Measurements from ENCODE around the gene ACSL3. TPM values are rescaled to one million over a fixed set of nuclear protein-coding genes. Genes with fewer than 3 reads are reported as not detected.

Gene ACSL3
- total RNA-seq, 4 donors from 2014 or later: 42.4 to 72.2 (median 62.2) TPM

GRCh38 chr2:222851956-222852617 is 8.7 kb upstream of the ACSL3 start:
- DNase-seq (ENCODE audit: low spot score) (no peak), ATAC-seq (ENCODE audit: low FRiP score) (no peak)
- TF ChIP-seq, protein P1, sequence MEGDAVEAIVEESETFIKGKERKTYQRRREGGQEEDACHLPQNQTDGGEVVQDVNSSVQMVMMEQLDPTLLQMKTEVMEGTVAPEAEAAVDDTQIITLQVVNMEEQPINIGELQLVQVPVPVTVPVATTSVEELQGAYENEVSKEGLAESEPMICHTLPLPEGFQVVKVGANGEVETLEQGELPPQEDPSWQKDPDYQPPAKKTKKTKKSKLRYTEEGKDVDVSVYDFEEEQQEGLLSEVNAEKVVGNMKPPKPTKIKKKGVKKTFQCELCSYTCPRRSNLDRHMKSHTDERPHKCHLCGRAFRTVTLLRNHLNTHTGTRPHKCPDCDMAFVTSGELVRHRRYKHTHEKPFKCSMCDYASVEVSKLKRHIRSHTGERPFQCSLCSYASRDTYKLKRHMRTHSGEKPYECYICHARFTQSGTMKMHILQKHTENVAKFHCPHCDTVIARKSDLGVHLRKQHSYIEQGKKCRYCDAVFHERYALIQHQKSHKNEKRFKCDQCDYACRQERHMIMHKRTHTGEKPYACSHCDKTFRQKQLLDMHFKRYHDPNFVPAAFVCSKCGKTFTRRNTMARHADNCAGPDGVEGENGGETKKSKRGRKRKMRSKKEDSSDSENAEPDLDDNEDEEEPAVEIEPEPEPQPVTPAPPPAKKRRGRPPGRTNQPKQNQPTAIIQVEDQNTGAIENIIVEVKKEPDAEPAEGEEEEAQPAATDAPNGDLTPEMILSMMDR (IDR thresholded peaks at IDR 0.05): no peak

- TF ChIP-seq, protein P1 (IDR thresholded peaks at IDR 0.05): no peak
- ATAC-seq (ENCODE audit: low FRiP score): no peak
- DNase-seq (ENCODE audit: low spot score): no peak
These were observed 5.8 kb upstream of the ACSL3 start for GRCh38 chr2:222854773-222855700.

GRCh38 chr2:222859786-222860612 is 837 bp upstream of the ACSL3 start:
- DNase-seq (ENCODE audit: low spot score) (no peak), ATAC-seq (ENCODE audit: low FRiP score) (peak; percentile 75)
- TF ChIP-seq, protein P1 (IDR thresholded peaks at IDR 0.05): no peak

DNA sequence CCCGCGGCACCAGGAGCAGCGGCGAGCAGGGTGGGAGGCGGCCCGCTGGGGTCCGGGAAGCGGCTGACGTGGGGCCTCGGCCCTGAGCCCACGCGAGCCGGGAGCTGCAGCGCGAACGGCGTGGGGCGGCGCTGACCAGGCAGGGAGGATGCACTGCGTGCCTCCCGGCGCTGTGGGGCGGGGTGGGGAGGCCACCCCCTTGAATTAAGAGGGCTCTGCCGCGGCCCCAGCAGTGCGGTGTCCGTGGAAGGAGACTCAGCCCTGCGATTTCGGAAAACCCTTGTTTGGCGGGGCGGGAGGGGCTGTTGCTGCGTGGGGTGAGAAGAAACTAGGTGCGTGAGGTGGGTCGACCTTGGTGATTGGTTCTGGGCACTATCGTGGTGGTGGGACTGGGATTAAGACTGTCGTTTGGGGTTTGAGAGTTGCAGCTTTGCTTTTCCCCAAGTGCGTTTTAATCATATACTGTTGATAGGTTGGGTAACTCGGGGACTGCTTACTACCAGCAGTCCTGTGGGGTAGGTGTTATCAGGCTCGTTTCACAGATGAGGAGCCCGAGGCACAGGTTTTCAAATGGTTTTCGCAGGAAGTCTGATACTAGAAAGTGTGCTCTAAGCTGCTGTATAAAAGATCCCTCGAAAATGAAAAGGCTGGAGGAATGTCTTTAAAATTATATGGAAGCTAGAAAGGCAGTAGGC is 722 bp downstream of the ACSL3 start:
- DNase-seq (ENCODE audit: low spot score): no peak

GRCh38 chr2:222862106-222862908 is 1.5 kb downstream of the ACSL3 start:
- no peak for DNase-seq (ENCODE audit: low spot score)
- TF ChIP-seq, protein P1 (IDR thresholded peaks at IDR 0.05): no peak
- no peak for ATAC-seq (ENCODE audit: low FRiP score)

More for the DNA sequence above, 722 bp downstream of the ACSL3 start:
- peak; percentile 46 for ATAC-seq (ENCODE audit: low FRiP score)
- TF ChIP-seq, protein P1 (IDR thresholded peaks at IDR 0.05): no peak
